GM21723 (cell line): Measurements from ENCODE around the gene TAPT1.

Experiments used
- ATAC-seq: cut with Tn5 transposase; IDR thresholded peaks from one replicate; pipeline ENCODE4 v1.9.1; 2021; ENCODE audit warnings: mild to moderate bottlenecking, moderate library complexity; ENCODE audit not compliant: unreplicated experiment

TAPT1 gene

DNA sequence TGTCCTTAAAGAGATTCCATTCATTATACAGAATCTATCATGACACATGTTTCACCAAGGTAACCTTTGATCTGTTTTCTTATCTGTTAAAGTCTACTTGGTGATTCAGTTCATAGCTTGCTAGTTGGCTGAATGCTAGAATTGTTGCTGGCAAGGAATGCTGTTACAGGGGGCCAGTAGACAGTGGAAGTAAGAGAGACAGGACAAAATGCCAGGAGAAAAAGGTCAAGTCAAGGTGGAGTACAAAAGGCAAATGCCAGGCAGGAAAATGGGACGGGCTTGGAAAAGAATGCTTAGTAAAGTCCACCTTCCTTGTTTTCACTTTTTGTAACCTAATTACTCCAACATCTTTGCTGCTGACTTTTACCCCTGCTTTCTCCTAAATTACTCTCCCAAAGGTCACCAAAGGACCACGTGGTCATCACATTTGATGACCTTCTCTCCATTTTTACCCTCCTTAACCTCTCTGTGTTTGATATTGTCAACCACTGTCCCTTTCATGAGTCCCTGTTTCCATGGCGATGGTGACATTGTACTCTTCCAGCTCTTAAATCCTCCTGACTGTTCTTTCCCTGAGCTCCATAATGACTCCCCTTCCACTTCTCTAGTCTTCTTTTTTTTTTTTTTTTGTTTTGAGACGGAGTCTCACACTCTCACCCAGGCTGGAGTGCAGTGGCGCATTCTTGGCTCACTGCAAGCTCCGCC, 24.5 kb upstream of the TAPT1 start:
- no peak for ATAC-seq

DNA sequence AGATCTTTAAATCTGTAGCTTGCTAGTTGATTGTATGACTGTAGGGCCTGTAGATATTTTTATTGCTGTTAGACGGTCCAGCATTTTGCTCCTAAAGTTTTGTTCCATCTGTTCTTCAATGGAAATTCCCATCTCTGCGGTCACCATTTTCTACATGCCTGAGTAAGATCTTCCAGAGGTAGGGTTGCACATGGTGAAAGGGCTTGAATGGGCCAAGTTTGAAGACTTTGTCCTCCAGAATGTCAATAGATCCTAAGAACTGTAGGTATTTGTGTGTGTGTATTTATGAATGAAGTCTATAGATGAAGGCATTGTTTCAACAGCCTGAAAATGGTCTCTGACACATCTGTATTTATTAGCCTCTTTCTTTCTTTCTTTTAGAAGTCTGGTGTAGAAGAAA, 22.3 kb upstream of the TAPT1 start:
- ATAC-seq, result no peak

DNA sequence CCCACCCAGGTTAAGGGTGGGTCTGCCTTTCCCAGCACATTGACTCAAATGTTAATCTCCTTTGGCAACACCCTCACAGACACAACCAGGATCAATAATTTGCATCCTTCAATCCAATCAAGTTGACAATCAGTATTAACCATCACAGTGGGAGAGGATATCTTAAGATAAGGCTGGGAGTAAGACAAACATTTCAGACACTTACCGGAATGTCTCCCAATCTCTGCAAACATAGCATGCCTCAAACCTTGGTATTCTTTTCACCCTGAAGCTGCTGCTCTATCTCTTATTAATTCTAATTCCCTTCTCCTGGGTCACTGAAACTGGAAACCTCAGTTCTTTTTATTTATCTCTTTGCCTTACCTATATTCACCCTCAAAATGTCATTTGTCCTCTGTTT, 19.0 kb upstream of the TAPT1 start:
- ATAC-seq, result no peak

DNA sequence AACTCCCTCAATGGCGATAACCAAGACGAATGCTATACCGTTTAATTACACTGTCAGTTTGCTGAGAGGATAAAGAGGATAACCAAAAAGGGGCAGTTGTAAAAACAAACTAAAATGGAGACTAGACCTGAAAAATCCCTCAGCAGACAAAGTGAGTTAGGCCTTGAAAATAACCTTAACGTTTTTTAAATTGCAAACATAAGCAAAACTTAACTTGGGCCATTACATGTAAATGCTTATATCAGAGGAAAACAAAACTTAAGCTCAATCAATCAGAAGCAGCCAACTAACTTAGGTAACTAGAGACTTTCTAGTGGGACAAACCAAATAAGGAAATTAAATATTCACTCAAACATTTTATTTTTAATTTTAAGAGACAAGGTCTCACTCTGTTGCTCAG, 17.0 kb upstream of the TAPT1 start:
- no peak for ATAC-seq

DNA sequence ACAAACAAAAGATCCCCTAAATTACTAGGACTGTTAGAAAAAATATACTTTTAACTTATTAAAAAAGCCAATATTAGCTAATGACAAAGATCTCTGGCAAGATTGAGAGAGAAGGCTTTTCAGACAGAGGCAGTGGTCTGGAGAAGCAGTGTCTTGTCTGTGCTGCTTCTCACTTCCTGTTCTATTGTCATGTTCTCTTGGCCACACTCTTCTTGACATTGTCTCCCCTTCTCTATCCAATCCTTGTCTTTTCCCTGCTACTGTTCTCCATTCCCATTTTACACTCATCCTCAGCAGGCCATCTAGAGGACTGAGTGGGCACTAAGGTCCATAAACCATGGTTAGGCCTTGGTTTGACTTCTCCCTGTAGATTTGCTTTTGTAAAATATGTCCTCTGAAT, 14.0 kb upstream of the TAPT1 start:
- ATAC-seq, result no peak

DNA sequence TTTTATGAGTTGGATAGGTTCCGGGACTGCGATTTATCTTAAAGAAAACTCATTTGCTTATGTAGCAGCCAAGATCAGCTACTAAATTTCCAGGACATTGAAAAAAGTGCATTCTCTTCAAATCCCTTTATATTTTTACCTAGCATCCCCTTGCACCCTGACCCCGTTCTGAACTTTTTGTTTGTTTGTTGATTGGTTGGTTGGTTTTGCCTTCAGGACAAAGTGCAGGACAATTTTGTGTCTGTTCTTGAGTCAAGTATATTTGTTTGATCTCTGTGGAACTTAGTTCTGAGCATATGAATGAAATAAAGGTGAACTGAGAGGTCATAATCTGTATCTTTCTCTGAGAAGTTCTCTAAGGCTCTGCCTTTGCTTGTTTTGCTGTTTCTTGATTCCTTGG, 12.8 kb upstream of the TAPT1 start:
- no peak for ATAC-seq

DNA sequence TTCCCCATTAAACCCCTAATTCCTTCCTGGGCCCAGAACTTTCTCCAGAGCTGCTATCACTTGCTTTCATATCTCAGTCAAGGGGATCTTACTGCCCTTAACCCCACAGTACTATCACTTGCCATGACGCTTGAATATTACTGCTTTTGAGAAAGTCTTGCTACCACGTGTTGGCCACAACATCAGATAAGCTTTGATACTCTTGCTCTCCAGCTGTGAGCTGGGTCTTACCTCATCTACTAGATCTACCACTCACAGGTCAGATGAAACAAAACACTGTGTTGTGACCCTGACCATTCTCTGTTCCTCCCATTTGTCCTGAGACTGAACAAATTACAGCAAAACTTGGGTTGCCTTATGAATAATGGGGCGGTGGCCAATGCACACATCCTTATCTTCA, 12.1 kb upstream of the TAPT1 start:
- ATAC-seq, result no peak

DNA sequence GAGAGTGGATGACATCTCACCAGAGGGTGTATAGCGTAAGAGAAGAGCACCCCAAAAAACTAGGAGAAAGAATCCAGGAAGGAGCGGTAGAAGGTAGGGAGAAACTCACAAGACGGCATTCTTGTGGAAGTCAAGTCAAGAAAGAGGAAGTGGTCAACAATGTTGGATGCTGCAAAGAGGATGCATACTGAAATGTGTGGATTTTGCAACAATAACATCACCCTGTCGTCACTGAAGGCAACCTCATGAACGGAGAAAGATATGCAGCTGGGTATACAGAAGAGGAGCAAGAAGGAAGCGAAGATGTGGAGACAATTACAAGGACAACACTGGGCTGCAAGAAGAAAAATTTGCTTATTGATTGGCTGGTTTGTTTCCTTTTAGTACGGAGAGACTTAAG, 11.4 kb upstream of the TAPT1 start:
- ATAC-seq, result no peak

DNA sequence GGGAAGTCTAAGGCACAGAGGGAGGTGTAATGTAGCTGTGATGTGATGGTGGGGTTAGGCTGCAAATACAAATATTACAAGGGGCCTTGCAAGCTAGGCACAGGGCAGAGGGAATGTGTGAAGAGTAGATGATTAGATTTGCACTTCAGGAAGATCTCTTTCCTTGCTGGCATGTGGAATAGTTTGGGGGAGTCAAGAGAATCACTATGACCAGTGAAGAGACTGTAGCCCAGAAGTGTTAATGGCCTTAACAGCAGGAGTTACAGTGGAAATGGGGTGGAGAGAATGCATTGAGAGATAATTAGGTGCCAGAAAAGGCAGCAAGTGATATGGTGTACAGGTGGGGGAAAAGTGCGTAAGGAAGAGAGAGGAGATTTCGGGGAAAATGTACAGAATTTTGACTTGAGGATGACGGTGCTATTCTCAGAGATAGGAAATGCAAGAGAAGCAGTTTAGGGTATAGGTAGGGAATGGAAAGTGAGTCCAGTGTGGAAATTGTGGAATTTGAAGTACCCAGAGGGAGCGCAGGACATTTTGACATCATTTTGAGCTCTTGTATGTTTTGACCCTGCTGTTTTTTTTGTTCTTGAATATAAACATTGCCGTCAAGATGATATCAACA, 10.2 kb upstream of the TAPT1 start:
- ATAC-seq, result no peak

DNA sequence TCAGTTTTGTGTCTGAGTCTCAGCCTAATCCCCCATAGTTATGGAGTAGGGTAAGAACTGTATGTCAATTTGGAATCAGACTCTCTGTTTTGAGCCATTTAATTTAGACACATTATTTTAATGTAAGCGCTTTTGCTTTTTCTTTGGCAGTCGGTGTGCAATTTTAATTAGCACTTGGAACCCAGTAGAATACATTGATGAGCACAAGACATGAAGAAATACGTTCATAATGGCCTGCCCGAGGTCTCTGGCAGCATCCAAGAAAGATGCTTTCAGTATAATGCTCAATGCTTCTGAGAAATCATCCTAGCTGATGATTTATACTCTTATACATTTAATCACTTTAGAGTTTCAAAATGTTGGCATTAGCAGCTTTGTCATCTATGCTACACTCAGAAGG, 8.9 kb upstream of the TAPT1 start:
- no peak for ATAC-seq

DNA sequence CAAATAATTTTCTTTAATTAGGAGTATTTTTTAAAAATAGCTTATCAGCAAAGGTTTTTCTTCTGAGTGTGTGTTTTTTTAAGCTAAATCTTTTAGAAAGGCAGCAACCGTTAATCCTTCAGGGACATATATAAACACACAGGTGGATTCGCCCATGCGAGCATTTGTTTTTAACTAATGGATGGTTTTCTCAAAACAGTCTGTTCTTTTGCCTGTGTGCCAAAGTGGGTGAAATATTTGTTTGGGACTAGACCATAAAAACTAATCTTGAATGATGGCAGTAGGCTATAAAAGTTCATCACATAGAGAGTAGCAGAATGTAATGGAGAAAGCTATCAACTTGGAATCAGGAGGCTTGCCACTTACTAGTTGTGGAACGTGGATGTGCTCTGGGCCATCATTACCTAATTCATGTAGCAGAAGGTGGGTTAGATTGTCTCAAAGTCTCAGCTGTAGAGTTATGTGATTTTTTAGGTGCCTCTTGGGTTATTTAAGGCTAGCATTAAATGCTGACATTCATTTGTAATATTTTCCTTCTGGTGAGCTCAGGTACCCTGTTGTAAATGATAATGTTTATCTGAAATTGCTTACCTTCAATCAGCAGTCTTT, 7.4 kb upstream of the TAPT1 start:
- ATAC-seq, result no peak

DNA sequence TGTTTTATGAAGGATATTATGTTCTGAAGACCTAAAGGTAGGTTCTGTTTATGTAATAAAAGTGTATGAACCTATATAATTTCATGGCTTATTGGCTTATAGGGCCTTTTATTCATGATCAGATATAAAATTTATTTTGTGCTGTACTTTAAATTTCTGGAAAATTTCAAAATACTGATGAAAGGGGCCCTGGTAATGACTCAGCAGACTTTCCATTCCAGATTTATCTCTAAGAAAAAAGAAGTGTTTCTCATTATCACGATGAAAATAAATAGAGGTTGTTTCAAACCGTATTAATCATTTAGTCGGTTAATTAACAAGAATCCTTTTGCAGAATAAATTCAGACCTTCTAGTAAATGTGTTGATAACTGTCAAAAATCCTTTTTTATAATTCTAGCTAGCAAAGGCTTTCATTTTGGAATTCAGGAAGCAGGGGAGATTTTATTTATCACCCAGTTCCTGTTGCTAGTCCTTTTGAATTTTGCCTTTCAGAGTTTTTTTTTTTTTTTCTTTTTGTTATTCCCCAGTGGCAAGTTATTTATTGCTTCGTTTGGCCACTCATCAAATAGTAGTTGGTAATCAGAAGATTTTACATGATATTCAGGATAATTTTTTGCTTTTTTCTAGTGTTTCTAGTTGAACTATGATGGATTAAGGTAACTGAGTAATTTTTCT, 5.4 kb upstream of the TAPT1 start:
- ATAC-seq, result no peak

DNA sequence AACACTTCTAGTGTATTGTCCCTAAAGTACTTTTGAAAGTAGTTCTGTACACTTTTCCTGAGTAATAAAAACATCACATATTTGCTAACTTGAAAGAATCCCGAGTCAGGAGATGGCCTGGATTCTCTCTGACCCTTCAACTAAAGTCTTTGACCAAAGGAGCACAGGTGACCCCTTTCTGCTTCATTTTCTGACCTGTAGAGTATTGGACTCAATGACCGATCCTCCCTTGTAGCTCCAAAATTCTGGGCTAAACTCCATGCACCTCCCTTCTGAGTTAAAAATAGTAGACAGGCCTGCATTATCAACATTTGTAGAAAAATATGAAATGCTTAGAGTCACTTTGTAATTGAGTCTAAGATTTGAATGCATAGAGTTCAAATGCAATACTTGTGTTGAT, 4.0 kb upstream of the TAPT1 start:
- ATAC-seq, result no peak

DNA sequence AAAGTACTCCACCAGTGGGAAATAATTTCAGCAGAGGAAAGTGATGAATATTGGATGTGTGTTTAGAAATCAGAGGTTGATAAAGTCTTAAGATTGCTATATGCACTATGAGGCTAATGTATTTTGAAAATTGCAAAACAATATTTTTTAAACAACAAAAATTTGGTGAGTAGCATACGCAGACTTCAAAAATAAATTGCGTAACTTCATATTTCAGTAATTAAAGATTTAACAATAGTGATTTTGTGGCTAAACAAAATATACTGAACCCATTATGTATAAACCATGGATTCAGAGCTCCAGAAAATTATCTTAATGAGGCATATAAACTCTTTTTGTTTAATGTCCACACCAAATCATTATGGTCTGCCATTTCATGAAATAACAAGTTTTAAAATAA, 3.3 kb upstream of the TAPT1 start:
- ATAC-seq, result no peak

DNA sequence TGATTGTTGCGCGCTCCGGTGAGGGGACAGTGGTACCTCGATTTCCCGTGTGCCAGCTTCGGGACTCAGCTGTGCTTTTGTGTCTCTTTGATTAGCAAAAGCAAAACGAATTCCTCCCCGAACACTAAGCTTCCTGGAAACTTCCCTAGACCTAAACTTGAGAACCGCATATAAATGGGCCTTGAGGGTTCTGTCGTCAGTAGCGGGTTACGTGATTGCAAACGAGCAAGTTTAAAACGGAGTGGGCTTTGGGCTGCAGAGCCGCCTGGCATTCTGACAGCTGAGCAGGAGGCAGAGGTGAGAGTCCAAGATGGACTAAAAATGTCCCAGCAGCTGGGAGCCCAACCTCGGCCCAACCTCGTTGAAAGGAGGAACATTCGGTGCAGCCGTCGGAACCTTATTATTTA, 1.2 kb upstream of the TAPT1 start:
- ATAC-seq, result peak; percentile 1

DNA sequence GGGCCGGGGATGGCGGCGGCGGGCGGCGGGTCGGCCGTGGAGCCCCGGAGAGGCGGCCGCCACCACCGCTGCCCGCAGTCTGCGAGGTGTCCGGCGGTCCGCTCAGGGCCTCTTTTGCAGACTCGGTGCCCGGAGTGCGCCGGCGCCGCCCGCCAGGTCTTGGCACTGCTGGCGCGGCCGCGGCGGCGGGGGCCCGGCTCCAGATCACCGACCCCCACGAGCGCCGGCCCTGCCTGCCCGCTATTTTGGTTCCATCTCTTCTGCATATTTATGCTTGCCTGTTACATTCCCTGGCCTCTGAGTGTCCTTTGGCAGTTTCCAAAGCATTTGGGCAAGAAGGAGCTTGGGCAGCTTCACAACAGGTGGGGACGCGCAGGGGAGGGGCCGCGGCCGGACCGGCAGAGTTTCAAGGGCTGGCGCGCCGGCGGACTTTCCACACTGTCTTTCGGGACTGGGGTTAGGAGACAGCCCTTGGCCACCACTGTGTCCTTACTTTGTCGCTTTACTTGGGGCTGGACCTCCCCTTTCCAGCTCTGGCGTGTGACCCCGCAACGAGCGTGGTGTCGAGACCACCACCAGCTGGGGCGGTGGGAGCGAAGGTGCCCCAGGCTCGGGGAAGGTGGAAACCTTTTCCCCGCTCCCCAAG, 668 bp upstream of the TAPT1 start:
- peak; percentile 48 for ATAC-seq

DNA sequence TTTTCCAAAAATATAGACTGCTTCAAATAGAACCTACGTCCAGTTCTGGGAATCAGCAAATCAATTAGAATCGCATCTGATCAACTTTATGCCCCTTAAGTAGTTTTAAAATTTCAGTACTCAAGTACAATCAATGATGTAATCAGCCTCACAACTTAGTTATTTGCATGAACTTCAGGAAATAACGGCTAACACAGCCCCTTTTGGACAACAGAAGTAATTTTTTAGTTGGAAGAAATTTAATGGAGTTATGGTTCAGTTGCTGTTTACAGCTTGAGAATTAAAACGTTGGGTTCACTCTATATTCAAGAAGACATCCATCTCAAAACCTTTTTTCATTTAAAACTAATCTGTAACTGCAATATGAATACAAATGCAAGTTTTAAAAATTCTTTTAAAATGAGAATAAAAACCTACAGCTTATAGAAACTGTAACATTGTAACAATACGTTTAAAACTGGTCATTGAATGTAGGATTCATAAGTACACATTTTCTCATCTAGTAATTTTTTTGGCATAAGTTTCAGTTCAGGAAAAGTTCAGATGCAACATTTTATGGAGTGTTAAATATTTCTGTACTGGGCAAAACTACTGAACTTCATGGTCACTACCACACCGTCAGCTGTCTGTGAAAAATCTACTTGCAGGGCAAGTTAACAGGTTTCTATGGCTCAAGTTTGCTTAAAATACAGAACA, 956 bp downstream of the TAPT1 start:
- ATAC-seq, result peak; percentile 0

DNA sequence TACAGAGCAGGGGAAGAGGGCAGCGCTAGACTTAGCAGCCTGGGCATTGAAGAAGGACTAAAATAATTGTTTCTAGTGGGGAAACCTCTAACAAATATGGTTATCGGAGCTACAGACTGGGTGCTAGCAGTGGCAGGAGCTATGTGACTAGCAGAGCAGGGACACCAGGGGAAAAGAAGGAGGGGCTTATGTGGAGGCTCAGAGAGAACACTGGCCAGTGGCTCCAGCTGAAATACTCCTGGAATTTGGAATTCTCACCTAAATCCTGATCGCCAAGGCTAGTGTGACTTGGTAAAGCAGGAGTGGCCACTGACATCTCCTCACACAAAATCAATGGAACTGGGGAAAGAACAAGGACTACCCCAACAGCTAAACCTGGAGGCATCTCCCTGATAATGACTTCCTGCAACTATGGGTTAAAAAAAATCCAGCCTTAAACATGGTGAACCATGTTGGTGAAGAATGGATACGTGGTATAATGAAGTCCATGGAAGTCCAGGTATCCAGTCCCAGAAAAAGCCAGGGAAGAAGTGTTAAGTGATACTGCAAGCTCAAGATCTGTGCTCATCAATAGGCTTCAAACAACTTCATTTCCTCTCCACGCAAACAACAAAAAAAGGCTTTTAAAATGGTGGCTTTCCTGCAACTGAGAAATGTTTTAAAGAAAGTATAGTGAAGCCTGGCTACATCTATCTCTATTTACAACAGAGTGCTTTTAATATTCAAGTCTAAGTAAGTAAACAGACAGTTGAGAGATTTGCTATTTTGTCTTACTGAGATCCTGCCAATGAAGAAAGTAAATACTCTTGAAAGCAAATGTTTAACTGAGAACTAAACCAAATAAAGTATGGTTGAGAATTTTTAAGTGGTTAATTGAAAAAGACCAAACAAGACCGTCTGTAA, 1.8 kb downstream of the TAPT1 start:
- ATAC-seq, result no peak

DNA sequence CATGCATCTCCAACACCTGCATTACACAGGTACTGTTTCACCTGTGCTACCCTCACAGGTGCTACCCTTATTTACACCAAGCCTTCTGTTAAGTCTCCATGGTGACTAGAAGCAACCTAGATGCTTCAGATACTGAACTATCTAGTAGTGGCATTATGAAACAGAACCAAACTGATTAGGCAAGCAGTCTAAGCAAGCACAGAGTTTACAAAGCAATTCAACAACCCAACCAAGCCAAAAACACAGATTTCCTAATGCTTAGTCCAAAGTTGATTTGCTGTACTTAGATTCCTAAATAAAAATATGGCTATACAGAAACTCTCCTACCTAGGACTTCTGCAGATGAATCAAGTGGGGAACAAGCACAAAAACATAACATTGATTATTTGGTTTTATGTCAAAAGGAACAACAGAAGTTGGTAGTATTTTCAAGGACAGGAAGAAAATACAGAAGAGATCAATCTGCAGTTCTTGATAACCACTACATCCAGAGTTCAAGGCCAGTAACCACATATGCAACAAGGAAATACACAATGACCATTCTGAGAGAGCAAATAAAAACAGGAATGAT, 3.2 kb downstream of the TAPT1 start:
- ATAC-seq, result no peak

DNA sequence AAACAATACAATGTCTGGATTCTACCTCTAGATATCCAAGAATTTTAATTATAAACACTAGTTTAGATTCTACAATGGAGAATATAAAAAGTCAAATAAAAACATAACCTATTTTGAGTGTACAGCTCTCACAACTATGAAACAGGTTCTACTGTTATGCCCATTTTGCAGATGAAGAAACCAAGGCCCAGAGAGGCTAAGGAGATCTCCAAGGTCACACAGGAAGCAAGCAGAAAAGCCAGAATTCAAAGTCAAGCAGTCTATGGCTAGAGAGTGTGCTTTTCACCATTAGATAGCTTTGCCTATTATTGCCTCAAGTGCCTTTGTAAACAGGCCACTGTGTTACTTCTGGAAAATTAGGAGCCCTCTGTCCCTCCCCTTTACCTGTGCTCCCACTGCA, 7.3 kb downstream of the TAPT1 start:
- ATAC-seq, result no peak
